Uterus (tissue), 2 donors: ENCODE results near the gene COL25A1.

Experiments
- POLR2A ChIP-seq, 2 donors: fragments of 450-650 bp; IDR thresholded peaks; one replicate each; pipeline ENCODE4 v1.6.1; 2016; ENCODE audit warnings: antibody characterized with exemption in 2 of 2, mild to moderate bottlenecking in 1 of 2, moderate library complexity in 1 of 2
- TF ChIP-seq, protein P1 (sequence below), 4 experiments: fragments of 200-600 bp in 2 of 4; fragments of 450-650 bp in 2 of 4; sonication (generic) in 2 of 4; IDR thresholded peaks; one replicate each; pipeline ENCODE4 v1.5.1; 2016 to 2019; ENCODE audit warnings: antibody characterized with exemption in 4 of 4, mild to moderate bottlenecking in 2 of 4, moderate library complexity in 1 of 4

DNA sequence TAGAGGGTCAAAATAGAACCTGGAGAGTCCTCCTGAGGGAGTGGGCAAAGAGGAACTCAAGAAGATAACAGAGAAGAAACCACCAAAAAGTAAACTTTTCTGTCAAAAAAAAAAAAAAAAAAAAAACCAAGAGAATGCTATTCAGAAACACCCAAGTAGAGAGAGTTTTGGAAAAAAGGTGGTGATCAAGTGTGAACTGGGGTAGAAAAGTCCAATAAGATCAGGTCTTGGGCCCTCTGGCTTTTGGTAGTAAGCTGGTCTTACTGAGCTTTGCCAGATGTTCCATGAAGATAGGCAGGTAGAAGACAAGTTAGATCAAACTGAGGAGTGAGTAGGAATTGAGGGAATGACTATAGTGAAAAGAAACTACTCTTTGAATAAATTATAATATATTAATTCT, 167.5 kb downstream of the COL25A1 start:
- TF ChIP-seq, protein P1, sequence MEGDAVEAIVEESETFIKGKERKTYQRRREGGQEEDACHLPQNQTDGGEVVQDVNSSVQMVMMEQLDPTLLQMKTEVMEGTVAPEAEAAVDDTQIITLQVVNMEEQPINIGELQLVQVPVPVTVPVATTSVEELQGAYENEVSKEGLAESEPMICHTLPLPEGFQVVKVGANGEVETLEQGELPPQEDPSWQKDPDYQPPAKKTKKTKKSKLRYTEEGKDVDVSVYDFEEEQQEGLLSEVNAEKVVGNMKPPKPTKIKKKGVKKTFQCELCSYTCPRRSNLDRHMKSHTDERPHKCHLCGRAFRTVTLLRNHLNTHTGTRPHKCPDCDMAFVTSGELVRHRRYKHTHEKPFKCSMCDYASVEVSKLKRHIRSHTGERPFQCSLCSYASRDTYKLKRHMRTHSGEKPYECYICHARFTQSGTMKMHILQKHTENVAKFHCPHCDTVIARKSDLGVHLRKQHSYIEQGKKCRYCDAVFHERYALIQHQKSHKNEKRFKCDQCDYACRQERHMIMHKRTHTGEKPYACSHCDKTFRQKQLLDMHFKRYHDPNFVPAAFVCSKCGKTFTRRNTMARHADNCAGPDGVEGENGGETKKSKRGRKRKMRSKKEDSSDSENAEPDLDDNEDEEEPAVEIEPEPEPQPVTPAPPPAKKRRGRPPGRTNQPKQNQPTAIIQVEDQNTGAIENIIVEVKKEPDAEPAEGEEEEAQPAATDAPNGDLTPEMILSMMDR (IDR thresholded peaks at IDR 0.05): no peak
- TF ChIP-seq POLR2A (IDR thresholded peaks at IDR 0.05): no peak
